GM18951 (cell line): ENCODE data around the gene ARPC2.

Experiments used
- POLR2A ChIP-seq: IDR thresholded peaks from 4 replicates; pipeline ENCODE4 v1.6.1; 2011; ENCODE audit warnings: mild to moderate bottlenecking; ENCODE audit not compliant: insufficient read length, insufficient read depth; ENCODE audit errors: extremely low read depth
- in situ Hi-C: fragments of 300-500 bp; cut with MboI; formaldehyde crosslinking; loops from one replicate; pipeline ENCODE4 v1.12.0; 2022; ENCODE audit warnings: low sequenced_read_pairs, mixed read lengths, inconsistent platforms; ENCODE audit not compliant: unreplicated experiment

Gene ARPC2

GRCh38 chr2:218273908-218274249 lies 56.9 kb downstream of the ARPC2 start:
- no peak for TF ChIP-seq POLR2A
- in situ Hi-C loops = no loop called here

- TF ChIP-seq POLR2A = no peak
- in situ Hi-C loops = no loop called here
Observed at GRCh38 chr2:218274586-218274985, 57.6 kb downstream of the ARPC2 start.

DNA sequence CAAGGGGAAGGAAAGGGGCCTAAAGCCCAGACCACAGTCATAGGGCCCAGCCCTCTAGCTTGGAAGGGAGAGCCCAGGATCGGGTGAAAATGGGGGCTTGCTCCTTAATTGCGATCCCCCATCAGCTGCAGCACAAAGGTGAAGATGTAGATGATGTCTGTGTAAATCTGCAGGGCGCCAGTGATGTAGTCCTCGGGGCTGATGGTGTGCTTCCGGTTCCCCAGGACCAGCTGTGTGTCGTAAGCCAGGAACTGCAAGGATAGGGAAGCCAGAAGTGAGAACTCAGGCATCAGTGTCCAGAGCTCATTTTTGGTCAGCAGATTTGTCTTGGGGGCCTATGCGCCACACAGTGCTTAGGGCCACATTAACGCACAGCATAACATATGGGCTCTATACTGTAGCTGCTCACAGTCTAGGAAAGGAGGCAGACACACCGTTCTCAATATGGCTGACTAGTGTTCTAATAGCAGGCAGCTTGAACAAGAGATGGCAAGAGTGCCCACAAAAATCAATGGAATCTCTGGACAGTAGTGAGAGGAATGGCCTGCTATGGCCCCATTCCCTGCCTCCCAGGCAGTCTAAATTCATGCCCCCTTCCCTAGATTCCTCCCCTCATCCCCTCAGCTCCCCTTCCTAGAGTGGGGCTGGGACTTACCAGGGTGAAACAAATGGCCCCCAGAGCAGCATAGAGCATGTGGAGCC lies 58.5 kb downstream of the ARPC2 start:
- in situ Hi-C loops = no loop called here
- no peak for TF ChIP-seq POLR2A

- no peak for TF ChIP-seq POLR2A
- in situ Hi-C loops = no loop called here
Observed at GRCh38 chr2:218276986-218277755, 60.2 kb downstream of the ARPC2 start.

DNA sequence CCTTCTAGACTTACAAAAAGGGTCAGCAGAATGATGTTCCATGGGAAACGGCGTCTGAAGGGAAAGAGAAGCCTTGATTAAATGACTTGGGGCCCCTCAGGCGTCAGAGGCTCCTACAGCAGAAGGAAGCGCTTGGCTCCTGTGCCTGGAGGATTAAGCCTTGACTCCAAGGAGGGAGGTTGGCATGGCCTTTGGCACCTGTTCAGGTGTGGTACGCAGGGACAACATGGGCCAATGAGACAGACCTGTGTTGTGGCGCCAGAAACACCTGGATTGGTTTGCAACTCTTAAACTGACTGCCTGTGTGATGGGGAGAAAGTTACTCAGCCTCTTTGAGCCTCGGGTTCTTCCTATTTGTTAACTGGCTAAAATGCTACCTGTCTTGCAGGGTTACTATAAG lies 60.9 kb downstream of the ARPC2 start:
- TF ChIP-seq POLR2A = no peak
- in situ Hi-C loops = no loop called here

DNA sequence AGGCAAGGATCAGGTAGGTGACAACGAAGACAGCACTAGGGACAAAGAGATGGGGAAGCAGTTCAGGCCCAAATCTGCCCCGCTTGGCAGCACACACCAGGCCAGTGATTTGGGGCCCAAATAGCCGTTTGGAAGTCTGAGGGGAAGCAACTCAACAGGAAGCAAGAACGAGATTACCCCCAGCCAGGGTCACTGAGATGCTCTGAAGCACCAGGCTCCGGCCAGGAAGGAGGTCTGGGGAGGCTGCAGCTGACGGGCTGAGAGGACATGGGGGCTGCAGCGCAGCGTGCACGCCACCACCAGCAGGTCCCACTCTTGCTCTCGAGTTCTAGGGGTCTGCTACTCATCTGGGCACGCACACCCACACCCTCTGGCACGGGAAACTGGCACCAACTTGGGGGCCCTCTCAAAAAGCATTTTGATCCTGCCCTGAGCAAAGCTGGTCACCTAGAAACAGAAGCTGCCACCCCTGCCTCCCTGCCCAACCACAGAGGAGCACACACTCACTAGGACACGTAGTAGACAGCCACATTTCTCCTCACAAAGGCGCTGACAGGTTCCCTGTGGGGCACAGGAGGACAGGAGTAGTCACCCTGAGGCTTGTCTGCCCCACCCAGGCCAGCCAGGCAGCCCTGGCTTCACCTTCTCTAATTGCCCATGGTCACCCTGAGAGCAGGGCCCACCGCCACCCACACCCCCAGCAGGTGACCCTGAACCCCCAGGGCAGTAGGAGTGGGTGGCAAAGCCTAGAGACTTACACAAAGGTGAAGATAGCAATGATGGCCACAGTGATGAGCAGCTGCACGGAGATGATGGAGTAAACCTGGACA lies 61.8 kb downstream of the ARPC2 start:
- in situ Hi-C loops = no loop called here
- TF ChIP-seq POLR2A = no peak

DNA sequence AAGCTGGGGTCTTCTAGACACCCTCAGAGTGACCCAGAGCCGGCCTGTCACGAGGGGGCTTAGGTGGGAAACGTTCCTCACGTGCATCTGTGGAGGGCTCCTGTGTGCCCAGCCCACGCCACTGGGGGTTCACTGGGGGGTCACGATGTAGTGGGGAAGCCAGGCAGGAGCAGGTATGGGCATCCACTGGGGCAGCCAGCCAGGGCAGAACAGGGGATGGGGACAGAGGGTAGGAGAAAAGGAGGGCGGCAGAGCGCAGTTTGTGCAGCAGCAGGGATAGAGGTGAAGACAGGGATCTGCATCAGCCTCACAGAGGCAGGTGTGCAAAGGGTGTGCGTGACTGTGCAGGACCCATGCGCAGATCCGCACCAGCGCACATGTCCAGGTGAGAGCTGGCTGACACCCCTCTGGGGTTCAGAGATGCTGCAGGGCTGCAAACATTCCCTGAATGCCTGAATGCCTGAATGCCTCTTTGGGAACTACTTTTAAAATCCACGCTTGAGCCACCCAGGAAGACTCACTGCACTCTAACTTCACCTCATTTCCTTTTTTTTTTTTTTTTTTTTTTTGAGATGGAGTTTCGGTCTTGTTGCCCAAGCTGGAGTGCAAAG lies 63.4 kb downstream of the ARPC2 start:
- in situ Hi-C loops = no loop called here
- TF ChIP-seq POLR2A = no peak

- in situ Hi-C loops = no loop called here
- no peak for TF ChIP-seq POLR2A
Observed at GRCh38 chr2:218281449-218281848, 64.5 kb downstream of the ARPC2 start.

GRCh38 chr2:218282173-218282991 lies 65.4 kb downstream of the ARPC2 start:
- TF ChIP-seq POLR2A = no peak
- in situ Hi-C loops = no loop called here

GRCh38 chr2:218284106-218284811 lies 67.3 kb downstream of the ARPC2 start:
- TF ChIP-seq POLR2A = no peak
- in situ Hi-C loops = no loop called here

- in situ Hi-C loops = no loop called here
- no peak for TF ChIP-seq POLR2A
Observed at GRCh38 chr2:218285604-218286003, 68.6 kb downstream of the ARPC2 start.
